Measurements from ENCODE around the gene SPACA6.

The SPACA6 gene

DNA sequence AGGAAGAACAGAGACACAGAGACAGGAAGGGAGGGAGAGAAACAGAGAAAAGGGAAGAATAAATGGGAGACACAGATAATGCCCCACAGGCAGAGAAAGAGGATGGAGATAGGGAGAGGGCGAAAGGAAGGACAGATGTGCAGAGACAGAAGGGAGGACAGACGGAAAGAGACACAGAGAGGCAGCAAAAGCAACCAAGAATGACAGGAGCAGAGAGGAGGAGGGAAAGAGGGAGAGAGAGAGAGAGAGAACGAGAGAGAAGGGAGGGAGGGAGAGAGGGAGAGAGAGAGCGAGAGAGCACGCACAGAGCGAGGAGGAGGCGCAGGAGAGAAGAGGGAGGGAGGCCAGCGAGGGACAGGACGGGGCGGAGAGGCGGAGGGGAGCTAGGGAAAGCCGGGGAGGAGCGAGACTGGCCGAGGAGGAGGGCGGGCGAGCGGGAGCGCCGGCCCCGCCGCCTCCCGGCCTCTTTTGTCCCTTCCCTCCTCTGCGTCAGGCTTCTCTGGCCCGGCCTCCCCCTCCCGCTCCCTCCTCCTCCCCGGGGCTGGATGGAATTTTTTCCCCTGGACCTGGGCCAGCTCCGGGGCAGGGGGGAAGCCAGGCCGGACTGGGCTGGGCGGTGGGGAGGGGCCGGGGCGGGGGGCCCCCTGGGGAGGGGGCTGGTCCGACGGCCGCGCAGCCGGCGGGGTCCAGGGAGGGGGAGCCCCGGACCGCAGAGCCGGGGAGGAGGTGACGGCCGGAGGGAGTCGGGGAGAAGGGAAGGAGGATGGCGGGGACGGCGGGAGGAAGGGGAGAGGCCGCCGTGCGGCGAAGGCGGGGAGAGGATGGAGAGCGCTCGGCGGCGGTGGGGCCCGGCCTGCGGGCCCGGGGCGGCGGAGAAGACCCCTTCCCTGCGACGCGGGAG lies 4.2 kb upstream of the SPACA6 start:
- no peak for DNase-seq (ENCODE audit: low read depth in 2 of 2)

DNA sequence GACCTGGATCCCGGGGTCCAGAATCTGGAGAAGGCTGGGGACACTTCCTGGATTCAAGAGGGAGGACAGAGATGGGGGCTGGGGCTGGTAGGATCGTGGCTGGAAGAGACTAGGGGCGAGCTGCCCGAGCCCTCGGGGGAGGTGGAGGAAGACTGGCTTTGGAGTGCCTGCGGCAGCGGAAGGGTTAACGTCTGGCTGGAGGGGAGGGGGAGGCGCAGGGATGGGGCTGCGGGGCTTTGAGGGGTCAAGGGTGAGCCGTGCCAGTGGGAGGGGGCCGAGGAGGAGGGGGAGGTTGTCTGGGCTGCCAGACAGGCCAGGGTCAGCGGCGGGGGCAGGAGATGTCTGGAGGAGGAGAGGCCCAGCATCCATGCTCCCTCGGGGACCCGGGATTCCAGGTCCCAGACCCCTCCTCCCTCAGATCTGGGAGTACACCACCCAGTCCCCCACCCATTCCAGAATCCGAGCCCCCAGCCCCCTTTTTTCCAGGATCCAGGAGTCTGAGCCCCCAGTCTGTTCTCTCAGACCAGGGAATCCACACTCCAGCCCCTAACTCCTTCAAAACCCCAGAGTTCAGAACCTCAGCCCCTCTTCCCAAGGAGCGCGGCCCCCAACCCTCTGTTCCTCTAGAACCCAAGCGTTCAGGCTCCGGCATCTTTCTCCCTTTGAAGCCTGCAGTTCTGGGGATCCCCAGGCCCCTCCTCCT lies 3.2 kb upstream of the SPACA6 start:
- no peak for DNase-seq (ENCODE audit: low read depth in 2 of 2)

DNA sequence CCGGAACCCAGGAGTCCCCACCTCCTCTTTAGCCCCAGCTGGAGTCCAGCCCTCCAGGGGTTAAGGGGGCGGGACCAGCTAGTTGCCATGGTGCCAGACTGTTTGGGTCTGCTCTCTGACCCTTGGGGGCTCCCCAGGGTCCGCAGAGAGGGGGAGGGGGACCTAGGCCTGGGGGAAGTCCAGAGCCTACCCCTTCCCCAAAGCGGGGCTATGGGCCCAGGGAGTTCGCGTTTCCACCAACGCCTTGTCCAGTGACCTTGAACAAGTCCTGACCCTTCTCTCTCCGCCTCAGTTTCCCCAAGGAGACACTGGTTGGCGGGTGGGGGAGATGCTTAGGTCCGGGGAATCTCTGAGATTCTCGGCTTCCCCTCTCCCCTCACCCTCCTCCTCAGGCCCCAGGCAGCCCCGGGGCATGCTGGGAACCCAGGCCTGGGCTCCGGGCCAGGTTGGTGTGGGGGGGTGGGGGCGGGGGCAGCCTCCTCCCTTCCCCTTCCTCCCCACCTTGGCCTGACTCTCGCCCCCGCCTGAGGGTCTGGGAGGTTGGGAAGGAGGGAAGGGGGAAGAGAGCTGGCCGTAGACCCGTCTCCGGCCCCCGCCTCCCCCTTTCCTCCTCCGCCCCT lies 2.6 kb upstream of the SPACA6 start:
- DNase-seq (ENCODE audit: low read depth in 2 of 2), result peak in 1 of 2 donors; percentile 33

DNA sequence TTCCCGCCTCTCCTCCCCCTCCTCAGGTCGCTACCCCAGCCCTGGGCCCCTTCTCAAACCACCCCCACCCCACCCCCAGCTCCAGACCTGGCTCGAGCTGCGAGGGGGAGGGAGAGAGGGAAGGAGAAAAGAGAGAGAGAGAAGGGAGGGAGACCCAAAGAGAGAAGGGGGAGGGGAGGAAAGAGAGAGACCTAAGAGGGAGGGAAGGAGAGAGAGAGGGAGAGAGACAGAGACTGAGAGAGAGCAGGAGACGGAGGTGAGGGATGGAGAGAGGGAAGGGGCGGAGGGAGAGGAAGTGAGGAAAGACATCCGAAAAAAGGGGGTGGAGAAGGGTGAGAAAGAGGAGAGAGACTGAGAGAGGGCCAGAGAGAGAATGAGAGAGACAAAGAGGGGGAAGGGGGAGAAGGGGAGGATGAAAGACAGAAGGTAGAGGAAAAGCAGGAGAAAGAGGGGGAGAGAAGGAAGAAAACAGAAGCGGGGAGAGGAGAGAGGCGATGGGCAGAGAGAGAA lies 2.0 kb upstream of the SPACA6 start:
- DNase-seq (ENCODE audit: low read depth in 2 of 2), result no peak

DNA sequence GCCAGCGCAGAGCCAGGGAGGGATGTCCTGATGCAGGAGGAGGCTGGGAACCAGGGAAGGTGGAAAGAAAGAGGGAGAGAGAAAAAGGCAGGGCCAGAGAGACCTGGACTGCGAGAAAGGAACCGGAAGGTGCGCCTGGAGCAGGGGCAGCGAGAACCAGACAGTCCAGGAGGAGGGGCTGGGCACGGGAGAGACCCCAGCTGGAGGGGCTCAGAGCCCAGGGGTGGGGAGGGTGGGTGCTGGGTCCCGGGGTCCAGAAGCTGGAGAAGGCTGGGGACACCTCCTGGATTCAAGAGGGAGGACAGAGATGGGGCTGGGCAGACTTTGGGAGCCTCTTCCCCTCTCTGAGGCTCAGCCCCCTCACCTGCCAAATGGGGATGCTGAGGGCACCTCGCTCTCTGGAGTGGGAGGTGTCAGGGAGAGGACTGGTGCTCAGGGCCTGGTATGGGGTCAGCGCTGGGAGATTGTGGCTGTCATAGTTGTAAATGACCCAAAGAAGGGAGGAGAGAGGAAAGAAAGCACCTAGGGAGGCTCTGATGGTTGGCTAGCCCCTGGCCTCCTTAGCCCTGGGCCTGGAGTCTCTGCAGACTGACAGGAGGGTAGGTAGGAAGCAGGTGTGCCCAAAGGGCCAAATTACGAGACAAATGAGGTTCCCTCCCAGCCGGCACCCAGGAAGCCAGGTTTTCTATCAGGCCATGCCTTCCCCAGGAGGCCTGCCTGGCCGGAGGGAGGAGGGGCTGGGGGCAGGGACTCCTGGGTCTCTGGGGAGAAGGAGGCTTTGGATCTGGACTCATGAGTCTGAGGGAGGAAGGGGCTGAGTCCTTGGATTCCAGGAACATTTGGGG lies 1.3 kb upstream of the SPACA6 start:
- DNase-seq (ENCODE audit: low read depth in 2 of 2), result no peak

DNA sequence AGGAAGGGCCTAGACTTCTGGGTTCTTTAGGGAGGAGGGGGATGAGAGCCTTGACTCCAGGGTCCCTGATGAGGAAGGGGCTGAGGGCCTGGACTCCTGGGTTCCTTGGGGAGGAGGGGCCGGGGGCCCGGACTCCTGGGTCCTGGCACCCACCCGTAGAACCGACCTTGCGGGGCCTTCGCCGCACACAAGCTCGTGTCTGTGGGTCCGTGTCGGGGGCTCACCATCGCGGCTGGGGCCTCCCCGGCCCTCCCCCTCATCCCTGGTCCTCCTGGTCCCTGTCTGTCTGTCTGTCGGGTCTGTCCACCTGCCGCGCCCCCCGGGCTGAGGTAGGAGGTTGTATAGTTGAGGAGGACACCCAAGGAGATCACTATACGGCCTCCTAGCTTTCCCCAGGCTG lies 662 bp upstream of the SPACA6 start:
- DNase-seq (ENCODE audit: low read depth in 2 of 2), result no peak

DNA sequence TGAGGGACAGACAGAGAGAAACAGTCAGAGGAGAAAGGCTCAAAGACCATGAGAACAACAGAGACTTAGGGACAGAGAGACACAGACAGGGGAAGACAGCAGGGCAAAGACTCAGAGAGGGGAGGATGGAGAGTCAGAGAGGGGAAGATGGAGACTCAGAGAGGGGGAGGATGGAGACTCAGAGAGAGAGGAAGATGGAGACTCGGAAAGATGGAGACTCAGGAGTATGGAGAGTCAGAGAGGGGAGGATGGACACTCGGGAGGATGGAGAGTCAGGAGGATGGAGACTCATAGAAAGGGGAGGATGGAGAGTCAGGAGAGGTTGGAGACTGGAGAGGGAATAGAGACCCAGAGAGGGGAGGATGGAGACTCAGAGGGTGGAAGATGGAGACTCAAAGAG lies 689 bp downstream of the SPACA6 start:
- no peak for DNase-seq (ENCODE audit: low read depth in 2 of 2)

DNA sequence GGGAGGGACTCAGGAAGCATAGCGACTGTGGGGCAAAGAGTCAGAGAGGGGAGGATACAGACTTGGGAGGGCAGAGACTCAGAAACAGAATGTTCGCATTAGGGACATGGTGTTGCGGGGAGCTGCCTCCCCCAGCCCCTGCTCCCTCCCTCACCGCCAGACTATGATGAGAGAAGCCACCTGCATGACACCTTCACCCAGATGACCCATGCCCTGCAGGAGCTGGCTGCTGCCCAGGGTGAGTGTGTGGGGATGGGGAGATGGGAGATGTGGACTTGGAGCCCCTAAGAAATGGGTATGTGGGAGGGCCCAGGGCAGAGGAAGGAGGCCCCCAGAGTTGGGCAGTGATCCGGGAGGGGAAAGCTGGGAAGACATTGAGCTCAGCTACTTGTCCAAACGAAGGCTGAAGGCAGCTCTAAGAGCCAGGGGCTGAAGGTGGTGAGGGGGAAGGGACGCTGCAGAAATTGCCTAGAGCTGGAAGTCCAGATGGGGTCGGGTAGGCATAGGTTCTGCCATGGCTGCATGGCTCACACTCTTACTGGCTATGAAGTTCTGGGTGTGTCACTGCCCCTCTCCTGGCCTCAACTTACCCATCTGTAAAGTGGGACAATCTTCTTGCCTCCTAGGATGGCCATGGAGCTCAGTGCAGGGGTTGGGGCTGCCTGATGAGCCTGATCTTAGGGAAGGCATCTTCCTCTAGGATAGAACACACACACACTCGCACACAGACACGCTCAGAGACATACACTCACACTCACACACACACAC lies 1.4 kb downstream of the SPACA6 start:
- DNase-seq (ENCODE audit: low read depth in 2 of 2), result no peak

DNA sequence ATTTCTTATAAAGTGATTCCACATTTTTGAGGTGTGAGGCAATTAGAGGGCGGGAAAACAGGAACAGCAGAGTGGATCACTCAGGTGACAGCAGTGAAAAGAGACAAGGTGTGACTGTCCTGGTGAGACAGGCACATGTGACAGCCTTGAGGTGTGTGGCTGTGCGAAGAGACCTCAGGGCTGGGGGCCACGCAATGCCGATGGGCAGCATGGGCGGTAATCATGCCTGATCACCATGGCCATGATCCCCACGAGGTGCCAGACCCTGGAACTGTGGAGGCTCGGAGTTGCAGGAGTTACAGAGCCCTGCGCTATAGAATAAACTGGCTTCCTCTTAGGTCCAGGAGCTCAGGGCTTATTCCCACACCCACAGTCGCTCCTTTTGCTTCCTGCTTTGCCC lies 2.0 kb downstream of the SPACA6 start:
- DNase-seq (ENCODE audit: low read depth in 2 of 2), result no peak

DNA sequence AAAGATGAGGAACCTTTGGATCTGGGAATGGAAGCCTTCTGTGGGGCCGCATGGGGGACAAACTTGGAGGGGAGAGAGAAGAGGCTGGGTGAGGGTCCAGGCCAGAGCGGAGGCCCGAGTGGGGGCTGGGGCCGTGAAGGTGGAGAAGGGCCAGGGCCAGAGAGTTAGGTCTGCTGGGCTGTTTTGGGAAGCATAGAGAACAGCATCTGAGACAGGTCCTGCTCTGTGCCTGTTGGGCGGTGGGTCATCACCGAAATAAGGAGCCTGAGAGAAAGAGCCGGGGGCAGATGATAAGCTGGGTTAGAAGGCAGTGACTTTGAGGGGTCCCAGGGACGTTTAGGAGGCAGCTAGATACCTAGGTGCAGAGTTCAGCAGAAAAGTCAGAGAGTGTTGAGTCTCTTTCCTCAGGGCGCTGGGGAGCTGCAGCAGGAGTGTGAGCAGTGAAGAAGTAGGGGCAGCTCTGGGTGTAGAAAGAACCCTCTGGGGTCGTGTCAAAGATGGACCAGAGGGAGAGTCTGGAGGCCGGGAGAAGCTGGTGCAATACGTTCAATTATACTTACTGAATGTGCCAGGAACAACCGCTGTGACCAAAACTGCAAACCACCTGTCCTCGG lies 2.7 kb downstream of the SPACA6 start:
- DNase-seq (ENCODE audit: low read depth in 2 of 2), result no peak

DNA sequence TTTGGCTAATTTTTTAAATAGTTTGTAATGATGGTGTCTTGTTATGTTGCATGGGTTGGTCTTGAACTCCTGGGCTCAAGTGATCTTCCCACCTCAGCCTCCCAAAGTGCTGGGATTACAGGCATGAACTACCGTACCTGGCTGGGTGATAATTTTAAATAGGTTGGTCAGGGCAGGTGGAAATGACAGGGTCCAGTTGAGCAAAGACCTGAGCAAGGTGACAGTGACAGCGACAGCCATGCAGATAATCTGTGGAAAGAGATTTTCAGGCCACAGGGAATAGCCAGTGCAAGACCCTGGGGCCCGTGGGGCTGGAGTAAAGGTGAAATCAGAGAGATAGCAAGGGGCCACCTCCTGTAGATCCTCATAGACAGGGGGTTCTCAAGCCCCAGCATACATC lies 3.5 kb downstream of the SPACA6 start:
- DNase-seq (ENCODE audit: low read depth in 2 of 2), result no peak

DNA sequence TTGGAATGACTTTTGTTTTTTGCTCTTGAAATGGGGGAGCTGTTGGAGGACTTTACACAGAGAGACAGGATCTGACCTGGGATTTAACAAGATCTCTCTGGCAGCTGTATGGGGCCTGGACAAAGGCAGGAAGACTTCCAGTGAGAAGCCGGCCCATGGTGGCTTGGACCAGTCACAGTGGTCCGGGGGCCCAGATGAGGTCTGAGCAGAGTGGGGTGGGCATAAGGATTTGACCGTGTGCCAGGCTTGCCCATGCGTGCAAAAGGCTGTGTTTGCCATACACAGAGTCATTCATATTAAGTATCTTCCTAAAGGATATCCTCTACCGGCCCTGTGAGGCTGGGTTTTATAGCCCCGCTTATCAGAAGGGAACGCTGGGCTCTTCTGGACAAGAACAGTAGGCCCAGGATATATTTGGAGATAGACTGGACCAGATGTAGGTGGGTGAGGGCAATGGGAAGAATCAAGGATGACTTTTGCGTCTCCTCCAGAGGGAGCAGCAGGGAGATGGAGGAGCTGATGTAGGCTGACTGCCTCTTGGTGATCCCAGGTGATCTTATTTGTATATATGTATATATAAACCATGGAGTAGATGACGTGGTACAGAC lies 4.1 kb downstream of the SPACA6 start:
- no peak for DNase-seq (ENCODE audit: low read depth in 2 of 2)

DNA sequence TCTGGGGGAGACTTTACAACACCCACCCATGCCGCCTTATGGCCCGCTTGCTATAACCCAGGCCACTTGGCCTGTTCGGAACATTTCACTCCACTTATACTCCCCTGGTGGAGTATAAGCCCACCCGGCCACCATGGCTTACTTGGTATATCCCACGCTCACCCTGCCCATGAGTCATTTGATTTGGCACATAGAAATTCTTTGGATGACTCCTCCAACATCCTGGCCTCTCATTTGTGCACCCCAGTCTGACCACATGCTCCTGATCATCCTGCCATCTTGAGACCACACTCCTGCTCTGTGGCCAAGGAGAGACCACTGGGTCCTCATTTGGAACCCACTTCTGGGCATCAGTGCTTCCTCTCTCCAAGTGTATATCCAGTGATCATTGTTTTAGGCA lies 5.2 kb downstream of the SPACA6 start:
- no peak for DNase-seq (ENCODE audit: low read depth in 2 of 2)

DNA sequence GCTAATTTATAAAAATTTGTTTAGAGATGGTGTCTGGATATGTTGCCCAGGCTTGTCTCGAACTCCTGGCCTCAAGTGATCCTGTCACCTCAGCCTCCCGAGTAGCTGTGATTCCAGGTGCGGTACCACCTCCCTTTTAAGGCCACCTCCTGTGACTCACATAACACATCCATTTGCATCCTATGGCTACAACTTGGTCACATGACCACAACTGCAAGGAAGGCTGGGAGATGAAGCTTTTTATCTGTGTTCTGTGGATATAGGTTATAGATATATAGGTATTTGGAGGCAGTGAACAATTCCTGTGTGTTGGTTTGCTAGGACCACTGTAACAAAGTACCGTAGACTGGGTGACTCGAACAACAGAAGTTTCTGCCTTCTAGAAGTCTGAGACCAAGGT lies 6.0 kb downstream of the SPACA6 start:
- no peak for DNase-seq (ENCODE audit: low read depth in 2 of 2)

DNA sequence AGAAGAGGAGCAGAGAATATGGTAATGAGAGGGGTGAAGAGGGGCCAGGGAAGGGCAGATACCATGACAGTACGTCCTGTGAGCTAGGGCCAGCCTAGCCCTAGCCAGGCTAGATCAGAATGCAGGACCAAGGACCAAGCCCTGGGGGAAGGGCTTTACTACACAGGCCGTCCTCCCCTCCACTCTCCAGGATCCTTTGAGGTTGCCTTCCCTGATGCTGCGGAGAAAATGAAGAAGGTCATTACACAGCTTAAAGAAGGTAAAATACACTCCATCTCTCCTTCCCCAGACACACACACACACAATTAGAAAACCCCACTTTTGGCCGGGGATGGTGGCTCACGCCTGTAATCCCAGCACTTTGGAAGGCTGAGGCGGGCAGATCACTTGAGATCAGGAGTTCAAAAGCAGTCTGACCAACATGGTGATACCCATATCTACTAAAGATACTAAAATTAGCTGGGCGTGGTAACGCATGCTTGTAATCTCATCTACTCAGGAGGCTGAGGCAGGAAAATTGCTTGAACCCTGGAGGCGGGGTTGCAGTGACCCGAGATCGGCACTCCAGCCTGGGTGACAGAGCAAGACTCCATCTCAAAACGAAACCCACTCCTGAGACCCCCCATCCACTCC lies 8.5 kb downstream of the SPACA6 start:
- no peak for DNase-seq (ENCODE audit: low read depth in 2 of 2)

DNA sequence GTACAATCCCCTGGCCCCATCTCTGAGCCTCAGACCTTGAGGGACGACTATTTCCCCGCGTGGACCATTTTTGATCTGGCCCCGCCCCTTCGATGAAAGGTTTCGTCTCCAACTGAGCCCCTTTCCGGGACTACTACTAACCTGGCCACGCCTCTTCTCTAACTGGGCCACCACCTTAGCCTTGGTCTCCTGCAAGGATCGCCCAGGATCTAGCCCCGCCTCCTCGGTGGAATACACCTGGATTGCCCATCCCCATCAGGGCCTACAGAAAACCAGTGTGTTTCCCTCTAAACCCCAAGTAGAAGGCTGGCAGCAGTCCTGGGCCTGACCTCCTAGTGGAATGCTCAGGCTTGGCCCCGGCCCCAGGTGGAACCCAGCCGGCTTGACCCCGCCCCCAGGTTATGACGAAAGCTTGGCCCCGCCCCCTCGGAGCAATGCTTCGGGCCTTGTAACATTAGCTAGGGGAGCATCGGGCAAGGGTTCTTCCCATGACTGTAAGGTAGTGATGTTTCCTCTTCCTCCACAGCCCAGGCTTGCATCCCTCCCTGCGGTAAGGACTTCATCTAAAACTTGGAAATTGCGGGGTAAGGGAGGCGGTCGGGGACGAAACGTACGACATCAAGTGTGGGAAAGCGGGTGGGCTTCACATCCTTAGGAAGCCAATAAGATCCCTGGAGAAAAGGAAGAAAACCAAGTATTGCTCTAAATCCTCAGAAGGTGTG lies 9.1 kb downstream of the SPACA6 start:
- peak in 1 of 2 donors; percentile 31 for DNase-seq (ENCODE audit: low read depth in 2 of 2)

DNA sequence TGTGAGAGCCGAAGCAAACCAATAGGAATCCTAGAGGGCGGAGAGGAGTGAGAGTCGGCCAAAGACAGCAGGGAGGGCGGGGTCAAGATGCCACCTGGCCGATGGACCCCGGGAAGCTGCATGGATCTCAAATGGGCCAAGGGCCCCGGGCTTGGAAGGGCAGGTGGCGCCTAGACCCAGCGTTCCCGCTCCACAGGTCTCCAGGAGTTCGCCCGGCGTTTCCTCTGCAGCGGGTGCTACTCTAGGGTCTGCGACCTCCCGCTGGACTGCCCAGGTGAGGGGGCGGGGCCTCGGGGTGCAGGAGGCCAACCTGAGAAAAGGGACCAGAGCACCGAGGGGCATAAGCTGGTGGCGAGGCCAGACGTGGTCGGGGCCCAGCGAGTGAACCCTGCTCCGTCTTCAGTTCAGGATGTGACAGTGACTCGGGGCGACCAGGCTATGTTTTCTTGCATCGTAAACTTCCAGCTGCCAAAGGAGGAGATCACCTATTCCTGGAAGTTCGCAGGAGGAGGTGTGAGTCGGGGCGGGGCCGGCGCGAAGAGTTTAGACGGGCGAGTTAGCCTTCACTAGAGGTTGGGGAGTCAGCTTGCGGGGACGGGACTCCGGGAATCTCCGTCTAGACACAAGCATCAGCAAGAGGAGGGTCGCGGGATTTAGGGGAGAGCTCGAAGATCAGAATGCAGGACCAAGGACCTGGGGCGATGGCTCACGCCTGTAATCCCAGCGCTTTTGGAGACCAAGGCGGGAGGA lies 9.9 kb downstream of the SPACA6 start:
- DNase-seq (ENCODE audit: low read depth in 2 of 2), result no peak

Data from stimulated activated CD8-positive, alpha-beta memory T cell treated with anti-CD3 and anti-CD28 coated beads, Interleukin-7, amount 100 ng/mL, for 4 hours (primary cell).